Measurements from ENCODE around the gene NKX2-8.

Gene NKX2-8

GRCh38 chr14:36582011-36582873 is at the start of gene NKX2-8:
NKX2-8 (minus strand) TSS chr14:36582614; CDS start chr14:36582389, 225 bp downstream.
- TF ChIP-seq ZBTB7A (IDR thresholded peaks at IDR 0.05; ENCODE audit: low read depth) (peak; percentile 73), TAF1 (IDR thresholded peaks at IDR 0.05; ENCODE audit: low read depth) (peak; percentile 33; the same call in 1 of the 2 replicates), CREB1 (IDR thresholded peaks at IDR 0.05; ENCODE audit: low read depth) (no peak), TCF12 (IDR thresholded peaks at IDR 0.05; ENCODE audit: low read depth) (0 out of 2 replicates have a peak, but pooled peaks have one; percentile 25), TEAD4 (IDR thresholded peaks at IDR 0.05) (no peak), YY1 (IDR thresholded peaks at IDR 0.05; ENCODE audit: low read depth) (peak; percentile 50; the same call in 1 of the 2 replicates), CEBPB (IDR thresholded peaks at IDR 0.05) (no peak), RAD21 (IDR thresholded peaks at IDR 0.05; ENCODE audit: low read depth) (no peak), EGR1 (IDR thresholded peaks at IDR 0.05) (no peak; the same call in none of the 2 replicates), FOXM1 (IDR thresholded peaks at IDR 0.05; ENCODE audit: borderline replicate concordance, low read depth) (no peak), EP300 (IDR thresholded peaks at IDR 0.05; ENCODE audit: borderline replicate concordance) (no peak), NFIC (IDR thresholded peaks at IDR 0.05) (no peak)
- TF ChIP-seq, protein P1, sequence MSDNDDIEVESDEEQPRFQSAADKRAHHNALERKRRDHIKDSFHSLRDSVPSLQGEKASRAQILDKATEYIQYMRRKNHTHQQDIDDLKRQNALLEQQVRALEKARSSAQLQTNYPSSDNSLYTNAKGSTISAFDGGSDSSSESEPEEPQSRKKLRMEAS (IDR thresholded peaks at IDR 0.05) = no peak; the same call in 1 of the 2 replicates
- TF ChIP-seq, protein P2, sequence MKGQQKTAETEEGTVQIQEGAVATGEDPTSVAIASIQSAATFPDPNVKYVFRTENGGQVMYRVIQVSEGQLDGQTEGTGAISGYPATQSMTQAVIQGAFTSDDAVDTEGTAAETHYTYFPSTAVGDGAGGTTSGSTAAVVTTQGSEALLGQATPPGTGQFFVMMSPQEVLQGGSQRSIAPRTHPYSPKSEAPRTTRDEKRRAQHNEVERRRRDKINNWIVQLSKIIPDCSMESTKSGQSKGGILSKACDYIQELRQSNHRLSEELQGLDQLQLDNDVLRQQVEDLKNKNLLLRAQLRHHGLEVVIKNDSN (IDR thresholded peaks at IDR 0.05) = no peak
- TF ChIP-seq, protein P3, sequence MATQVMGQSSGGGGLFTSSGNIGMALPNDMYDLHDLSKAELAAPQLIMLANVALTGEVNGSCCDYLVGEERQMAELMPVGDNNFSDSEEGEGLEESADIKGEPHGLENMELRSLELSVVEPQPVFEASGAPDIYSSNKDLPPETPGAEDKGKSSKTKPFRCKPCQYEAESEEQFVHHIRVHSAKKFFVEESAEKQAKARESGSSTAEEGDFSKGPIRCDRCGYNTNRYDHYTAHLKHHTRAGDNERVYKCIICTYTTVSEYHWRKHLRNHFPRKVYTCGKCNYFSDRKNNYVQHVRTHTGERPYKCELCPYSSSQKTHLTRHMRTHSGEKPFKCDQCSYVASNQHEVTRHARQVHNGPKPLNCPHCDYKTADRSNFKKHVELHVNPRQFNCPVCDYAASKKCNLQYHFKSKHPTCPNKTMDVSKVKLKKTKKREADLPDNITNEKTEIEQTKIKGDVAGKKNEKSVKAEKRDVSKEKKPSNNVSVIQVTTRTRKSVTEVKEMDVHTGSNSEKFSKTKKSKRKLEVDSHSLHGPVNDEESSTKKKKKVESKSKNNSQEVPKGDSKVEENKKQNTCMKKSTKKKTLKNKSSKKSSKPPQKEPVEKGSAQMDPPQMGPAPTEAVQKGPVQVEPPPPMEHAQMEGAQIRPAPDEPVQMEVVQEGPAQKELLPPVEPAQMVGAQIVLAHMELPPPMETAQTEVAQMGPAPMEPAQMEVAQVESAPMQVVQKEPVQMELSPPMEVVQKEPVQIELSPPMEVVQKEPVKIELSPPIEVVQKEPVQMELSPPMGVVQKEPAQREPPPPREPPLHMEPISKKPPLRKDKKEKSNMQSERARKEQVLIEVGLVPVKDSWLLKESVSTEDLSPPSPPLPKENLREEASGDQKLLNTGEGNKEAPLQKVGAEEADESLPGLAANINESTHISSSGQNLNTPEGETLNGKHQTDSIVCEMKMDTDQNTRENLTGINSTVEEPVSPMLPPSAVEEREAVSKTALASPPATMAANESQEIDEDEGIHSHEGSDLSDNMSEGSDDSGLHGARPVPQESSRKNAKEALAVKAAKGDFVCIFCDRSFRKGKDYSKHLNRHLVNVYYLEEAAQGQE (IDR thresholded peaks at IDR 0.05; ENCODE audit: low read depth) = no peak

- TF ChIP-seq EGR1 (IDR thresholded peaks at IDR 0.05) = no peak
- TF ChIP-seq, protein P1 (IDR thresholded peaks at IDR 0.05) = no peak
- no peak for TF ChIP-seq CEBPB (IDR thresholded peaks at IDR 0.05)
- no peak for TF ChIP-seq TEAD4 (IDR thresholded peaks at IDR 0.05)
- TF ChIP-seq YY1 (IDR thresholded peaks at IDR 0.05; ENCODE audit: low read depth) = no peak
- no peak for TF ChIP-seq RAD21 (IDR thresholded peaks at IDR 0.05; ENCODE audit: low read depth)
- no peak for TF ChIP-seq CREB1 (IDR thresholded peaks at IDR 0.05; ENCODE audit: low read depth)
- no peak for TF ChIP-seq TAF1 (IDR thresholded peaks at IDR 0.05; ENCODE audit: low read depth)
- TF ChIP-seq NFIC (IDR thresholded peaks at IDR 0.05) = no peak
- TF ChIP-seq ZBTB7A (IDR thresholded peaks at IDR 0.05; ENCODE audit: low read depth) = no peak
- TF ChIP-seq, protein P3 (IDR thresholded peaks at IDR 0.05; ENCODE audit: low read depth) = no peak
- TF ChIP-seq TCF12 (IDR thresholded peaks at IDR 0.05; ENCODE audit: low read depth) = no peak
- TF ChIP-seq, protein P2 (IDR thresholded peaks at IDR 0.05) = no peak
- no peak for TF ChIP-seq FOXM1 (IDR thresholded peaks at IDR 0.05; ENCODE audit: borderline replicate concordance, low read depth)
- TF ChIP-seq EP300 (IDR thresholded peaks at IDR 0.05; ENCODE audit: borderline replicate concordance) = no peak
These were observed 45.6 kb upstream of the NKX2-8 start for GRCh38 chr14:36627981-36628380.

- TF ChIP-seq RAD21 (IDR thresholded peaks at IDR 0.05; ENCODE audit: low read depth) = no peak
- TF ChIP-seq, protein P3 (IDR thresholded peaks at IDR 0.05; ENCODE audit: low read depth) = no peak
- no peak for TF ChIP-seq ZBTB7A (IDR thresholded peaks at IDR 0.05; ENCODE audit: low read depth)
- TF ChIP-seq TEAD4 (IDR thresholded peaks at IDR 0.05) = no peak
- no peak for TF ChIP-seq CEBPB (IDR thresholded peaks at IDR 0.05)
- no peak for TF ChIP-seq TAF1 (IDR thresholded peaks at IDR 0.05; ENCODE audit: low read depth)
- TF ChIP-seq EGR1 (IDR thresholded peaks at IDR 0.05) = no peak
- no peak for TF ChIP-seq EP300 (IDR thresholded peaks at IDR 0.05; ENCODE audit: borderline replicate concordance)
- no peak for TF ChIP-seq TCF12 (IDR thresholded peaks at IDR 0.05; ENCODE audit: low read depth)
- TF ChIP-seq, protein P1 (IDR thresholded peaks at IDR 0.05) = no peak
- TF ChIP-seq NFIC (IDR thresholded peaks at IDR 0.05) = no peak
- TF ChIP-seq YY1 (IDR thresholded peaks at IDR 0.05; ENCODE audit: low read depth) = no peak
- TF ChIP-seq, protein P2 (IDR thresholded peaks at IDR 0.05) = no peak
These were observed 43.7 kb upstream of the NKX2-8 start for GRCh38 chr14:36626151-36626550.

Data from Ishikawa (cell line).